Left renal cortex interstitium (tissue), 4 donors: ENCODE results near the gene PNPLA7. TPM values are rescaled to one million over a fixed set of nuclear protein-coding genes. Genes with fewer than 3 reads are reported as not detected.

Experiments used
- DNase-seq, 4 donors: peaks; one replicate each; pipeline ENCODE4 v3.0.0-alpha.2; 2013; ENCODE audit warnings: low read depth in 4 of 4, low spot score in 2 of 4, missing footprints in 1 of 4
- polyA plus RNA-seq, 4 donors: library from polyadenylated mRNA; unstranded; fragments of 120-200 nt; gene quantifications; one replicate each; pipeline ENCODE4 v1.2.1, GENCODE V29; 2013; ENCODE audit not compliant: insufficient read length in 4 of 4

PNPLA7 gene
- polyA plus RNA-seq, 4 donors: 1.4 to 3.9 (median 2.7) TPM

- DNase-seq: no peak
Measured at GRCh38 chr9:137497921-137498719, 52.1 kb downstream of the PNPLA7 start.

- no peak for DNase-seq
Measured at GRCh38 chr9:137496601-137497375, 53.4 kb downstream of the PNPLA7 start.

GRCh38 chr9:137494550-137495351 is 55.5 kb downstream of the PNPLA7 start:
- DNase-seq: no peak

DNA sequence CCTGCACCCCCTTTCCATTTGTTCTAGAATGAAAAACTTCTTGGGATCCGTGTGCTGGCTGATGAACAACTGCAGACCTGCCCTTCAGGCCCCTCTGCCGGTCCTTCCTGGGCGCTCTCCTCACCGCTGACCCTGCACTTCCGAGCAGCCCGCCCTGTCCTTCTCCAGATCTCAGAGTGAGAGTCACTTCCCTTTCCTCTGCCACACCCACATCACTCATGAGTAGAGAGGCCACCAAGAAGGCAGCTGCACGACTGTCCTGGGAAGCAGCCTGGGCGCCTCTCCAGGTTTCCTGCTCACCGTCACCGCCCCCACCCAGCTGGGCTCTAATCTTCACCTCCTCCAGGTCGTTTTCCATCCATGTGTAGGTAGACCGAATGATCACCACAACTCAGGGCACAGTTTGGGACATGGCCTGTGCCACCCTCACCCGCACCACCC is 56.1 kb downstream of the PNPLA7 start:
- no peak for DNase-seq

DNA sequence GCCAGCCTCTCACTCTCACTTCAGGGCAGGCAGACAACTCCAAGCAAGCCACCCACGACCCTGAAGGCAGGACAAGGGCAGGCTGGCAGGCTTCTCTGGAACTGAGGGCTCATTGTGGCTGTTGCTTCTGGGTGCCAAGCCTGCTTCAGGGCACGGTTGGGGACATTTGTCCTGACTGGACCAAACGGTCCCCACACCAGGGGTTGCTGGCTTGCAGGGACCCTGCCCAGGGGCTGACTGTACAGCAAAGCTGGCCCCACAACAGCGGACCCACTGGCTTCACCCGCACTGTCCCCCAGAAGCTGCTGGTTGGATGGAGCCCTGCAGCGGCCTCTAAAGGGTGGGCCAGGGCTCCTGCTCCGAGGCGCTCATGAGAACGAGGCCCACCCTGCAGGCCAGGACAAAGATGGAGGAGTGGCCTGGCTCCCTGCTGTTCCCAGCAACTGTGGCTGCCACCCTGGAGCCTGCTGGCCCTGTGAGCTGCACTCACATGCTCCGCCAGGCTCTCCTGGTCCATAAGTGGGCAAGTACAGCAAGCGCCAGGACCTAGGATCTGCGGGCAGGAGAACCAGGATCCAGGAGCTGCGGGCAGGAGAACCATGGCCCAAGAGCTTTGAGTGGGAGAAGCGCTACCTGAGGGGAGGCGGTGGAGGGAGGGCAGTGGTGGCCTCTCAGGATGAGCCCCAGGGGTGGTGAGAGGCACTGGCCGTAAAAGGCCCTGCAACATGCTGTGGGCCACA is 56.7 kb downstream of the PNPLA7 start:
- DNase-seq: no peak

- DNase-seq: no peak
Measured at GRCh38 chr9:137492464-137493363, 57.5 kb downstream of the PNPLA7 start.

DNA sequence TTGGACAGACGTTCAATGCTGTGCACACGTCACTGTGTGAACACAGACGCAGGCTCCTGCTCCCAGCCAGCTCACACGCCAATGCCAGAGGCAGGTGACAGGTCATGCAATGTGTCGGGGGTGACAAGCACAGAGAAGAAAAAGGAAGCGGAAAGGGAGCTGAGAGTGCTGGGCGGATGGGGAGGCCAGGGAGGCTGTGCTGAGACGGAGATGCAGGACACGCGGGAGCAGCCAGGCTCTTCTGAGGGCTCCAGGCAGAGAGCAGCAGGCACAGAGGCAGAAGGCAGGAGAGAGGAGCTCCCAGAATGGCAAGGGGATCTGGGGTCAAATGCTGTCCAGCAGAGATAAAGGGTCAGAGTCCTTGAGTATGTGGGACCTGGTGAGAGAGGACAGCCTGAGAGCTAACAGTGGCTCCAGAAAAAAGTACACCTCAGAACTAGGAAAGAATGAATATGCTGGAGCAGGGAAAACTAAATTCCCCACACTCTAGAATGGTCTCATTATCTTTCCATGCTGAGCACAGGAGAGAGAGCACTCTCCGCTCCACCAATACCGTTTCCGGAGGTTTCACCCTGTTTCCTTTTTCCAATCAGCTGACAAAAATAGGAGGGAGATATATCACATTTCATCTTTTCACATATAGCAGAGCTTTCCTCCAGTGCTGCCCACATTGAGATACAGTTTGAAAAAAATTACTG is 58.3 kb downstream of the PNPLA7 start:
- no peak for DNase-seq

GRCh38 chr9:137490532-137491186 is 59.5 kb downstream of the PNPLA7 start:
- DNase-seq: no peak

- no peak for DNase-seq
Measured at GRCh38 chr9:137488906-137489305, 61.3 kb downstream of the PNPLA7 start.

GRCh38 chr9:137488327-137488653 is 61.9 kb downstream of the PNPLA7 start:
- no peak for DNase-seq

GRCh38 chr9:137487454-137488326 is 62.5 kb downstream of the PNPLA7 start:
- DNase-seq: no peak

GRCh38 chr9:137486545-137487453 is 63.4 kb downstream of the PNPLA7 start:
- DNase-seq: no peak

GRCh38 chr9:137486141-137486490 is 64.1 kb downstream of the PNPLA7 start:
- DNase-seq: no peak

- no peak for DNase-seq
Measured at GRCh38 chr9:137485343-137486140, 64.7 kb downstream of the PNPLA7 start.

DNA sequence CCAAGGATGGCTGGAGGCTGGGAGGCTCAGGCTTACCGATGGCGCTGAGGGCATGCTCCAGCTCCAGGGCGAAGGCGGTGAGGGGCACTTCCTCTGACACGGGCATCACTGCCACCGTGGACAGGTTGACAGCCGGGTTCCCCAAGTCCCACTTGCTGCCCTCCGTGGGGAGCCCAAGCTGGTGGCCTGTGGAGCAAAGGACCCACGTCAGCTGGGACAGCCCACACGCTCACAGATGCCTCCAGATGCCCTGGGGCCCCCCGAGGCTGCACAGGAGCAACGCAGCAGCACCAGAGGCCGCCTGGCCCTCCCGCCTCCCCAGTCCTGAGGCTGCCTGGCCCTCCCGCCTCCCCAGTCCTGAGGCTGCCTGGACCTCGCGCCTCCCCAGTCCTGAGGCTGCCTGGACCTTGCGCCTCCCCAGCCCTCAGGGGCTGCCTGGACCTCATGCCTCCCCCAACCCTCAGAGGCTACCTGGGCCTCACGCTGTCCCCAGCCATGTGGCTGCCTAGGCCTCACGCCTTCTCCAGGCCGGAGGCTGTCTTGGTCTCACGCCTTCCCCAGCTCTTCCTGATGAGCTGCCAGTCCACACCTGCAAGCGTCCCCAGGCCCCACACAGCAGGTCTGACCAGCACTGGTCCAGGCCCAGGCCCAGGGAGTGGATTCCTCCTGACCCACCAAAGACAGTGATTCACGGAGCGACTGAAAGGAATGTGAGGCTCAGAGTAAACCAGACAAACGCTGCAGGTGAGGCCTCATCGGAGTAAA is 65.5 kb downstream of the PNPLA7 start:
- DNase-seq: no peak
